IMR-90 (cell line): ENCODE data around the gene STARD7. TPM values are rescaled to one million over a fixed set of nuclear protein-coding genes. Genes with fewer than 3 reads are reported as not detected.
A peak's percentile ranks its signal among the peaks of the same experiment; 100 is the strongest.

ENCODE experiments used
- ATAC-seq: fragments of 200-7000 bp; cut with Tn5 transposase; 2 replicates; pipeline ENCODE4 v1.9.1; 2020; ENCODE audit warnings: low read depth, mild to moderate bottlenecking, moderate library complexity
- BruUV-seq: library from RNA; stranded (reverse); fragments of 400-500 nt; replicated peaks from 2 replicates; lab custom pipeline; 2021; lab: Mats Ljungman, UMichigan
- CTCF ChIA-PET: fragments of 300-600 bp; formaldehyde crosslinking; extraction: SDS; loops from one replicate; lab custom pipeline; 2021; ENCODE audit warnings: antibody characterized with exemption; lab: Yijun Ruan, JAX
- POLR2A ChIA-PET: fragments of 300-600 bp; sonication (Branson Sonifier 250); formaldehyde crosslinking; loops from one replicate; lab custom pipeline; 2022; ENCODE audit warnings: antibody characterized with exemption; ENCODE audit not compliant: unreplicated experiment; lab: Charles Lee
- DNase-seq: peaks from one replicate; pipeline ENCODE4 v3.0.0; 2013
- H2AFZ ChIP-seq: replicated peaks from 2 replicates; pipeline ENCODE3; 2013; ENCODE audit warnings: low read length, mild to moderate bottlenecking; ENCODE audit not compliant: poor library complexity
- H2AK5ac ChIP-seq: 2 replicates; pipeline ENCODE4 v1.6.1; 2013; ENCODE audit warnings: low read depth, low read length, inconsistent platforms
- H2AK9ac ChIP-seq: replicated peaks from 2 replicates; pipeline ENCODE3; 2013; ENCODE audit warnings: mild to moderate bottlenecking, low read depth, low read length, moderate library complexity; ENCODE audit not compliant: poor library complexity
- H2BK120ac ChIP-seq: 2 replicates; pipeline ENCODE4 v1.6.1; 2013; ENCODE audit warnings: low read depth, low read length, inconsistent platforms
- H2BK15ac ChIP-seq: 3 replicates; pipeline ENCODE4 v1.6.1; 2013; ENCODE audit warnings: low read depth, low read length, inconsistent platforms
- H2BK20ac ChIP-seq: 2 replicates; pipeline ENCODE4 v1.6.1; 2013; ENCODE audit warnings: low read depth, mild to moderate bottlenecking, inconsistent platforms, low read length, moderate library complexity
- H2BK5ac ChIP-seq: 2 replicates; pipeline ENCODE4 v1.6.1; 2013; ENCODE audit warnings: mild to moderate bottlenecking, low read depth, low read length, inconsistent platforms; ENCODE audit not compliant: poor library complexity, severe bottlenecking
- H3K14ac ChIP-seq: replicated peaks from 2 replicates; pipeline ENCODE4 v1.6.1; 2013; ENCODE audit warnings: low read depth, low read length, inconsistent platforms
- H3K18ac ChIP-seq: 2 replicates; pipeline ENCODE4 v1.6.1; 2013; ENCODE audit warnings: low read depth, low read length, control low read depth
- H3K23ac ChIP-seq: 2 replicates; pipeline ENCODE4 v1.6.1; 2013; ENCODE audit warnings: low read depth, low read length, inconsistent platforms
- H3K27ac ChIP-seq: 2 replicates; pipeline ENCODE4 v1.5.1; 2013; ENCODE audit warnings: mild to moderate bottlenecking, control low read depth, low read length; ENCODE audit not compliant: insufficient read depth
- H3K27me3 ChIP-seq: 2 replicates; pipeline ENCODE4 v1.6.1; 2013; ENCODE audit warnings: low read length; ENCODE audit not compliant: control insufficient read depth, insufficient read depth
- H3K36me3 ChIP-seq: 2 replicates; pipeline ENCODE4 v1.6.1; 2013; ENCODE audit warnings: low read length, mixed read lengths; ENCODE audit not compliant: control insufficient read depth, insufficient read depth
- H3K4ac ChIP-seq: 2 replicates; pipeline ENCODE4 v1.6.1; 2013; ENCODE audit warnings: low read depth, low read length, inconsistent platforms
- H3K4me1 ChIP-seq: 2 replicates; pipeline ENCODE4 v1.6.1; 2013; ENCODE audit warnings: low read length, mixed read lengths; ENCODE audit not compliant: control insufficient read depth, insufficient read depth
- H3K4me2 ChIP-seq: 2 replicates; pipeline ENCODE4 v1.6.1; 2013; ENCODE audit warnings: low read depth, mild to moderate bottlenecking, control low read depth, low read length, moderate library complexity
- H3K4me3 ChIP-seq: 2 replicates; pipeline ENCODE4 v1.5.1; 2013; ENCODE audit warnings: low read depth, mild to moderate bottlenecking, control low read depth, low read length, moderate library complexity; ENCODE audit not compliant: insufficient read depth
- H3K56ac ChIP-seq: 2 replicates; pipeline ENCODE4 v1.6.1; 2013; ENCODE audit warnings: low read length, inconsistent platforms; ENCODE audit not compliant: insufficient read depth; ENCODE audit errors: extremely low read depth
- H3K79me1 ChIP-seq, 2 experiments: 2 replicates each; pipeline ENCODE4 v1.6.1; 2013; ENCODE audit warnings: low read length in 2 of 2, inconsistent platforms in 1 of 2, low read depth in 1 of 2
- H3K9ac ChIP-seq: 2 replicates; pipeline ENCODE4 v1.6.1; 2013; ENCODE audit warnings: low read depth, low read length, control low read depth
- H3K9me1 ChIP-seq: 2 replicates; pipeline ENCODE4 v1.6.1; 2013; ENCODE audit warnings: low read length, inconsistent platforms; ENCODE audit not compliant: insufficient read depth
- H3K9me3 ChIP-seq: 2 replicates; pipeline ENCODE4 v1.6.1; 2013; ENCODE audit warnings: low read length; ENCODE audit not compliant: control insufficient read depth, insufficient read depth
- H4K20me1 ChIP-seq: 2 replicates; pipeline ENCODE4 v1.6.1; 2013; ENCODE audit warnings: low read length, inconsistent platforms; ENCODE audit not compliant: insufficient read depth
- H4K5ac ChIP-seq: 2 replicates; pipeline ENCODE4 v1.6.1; 2013; ENCODE audit warnings: mild to moderate bottlenecking, low read depth, low read length, control low read depth
- H4K8ac ChIP-seq, 2 experiments: 2 replicates each; pipeline ENCODE4 v1.6.1; 2013; ENCODE audit warnings: low read depth in 2 of 2, low read length in 2 of 2, control low read depth in 1 of 2, inconsistent platforms in 1 of 2
- H4K91ac ChIP-seq: 2 replicates; pipeline ENCODE4 v1.6.1; 2013; ENCODE audit warnings: low read depth, low read length, inconsistent platforms; ENCODE audit not compliant: insufficient read depth
- BHLHE40 ChIP-seq: fragments of 150-350 bp; IDR thresholded peaks from 2 replicates; pipeline ENCODE4 v1.6.1; 2016; ENCODE audit warnings: mild to moderate bottlenecking, low read depth, low read length
- CEBPB ChIP-seq: IDR thresholded peaks from 2 replicates; pipeline ENCODE4 v1.6.1; 2012; ENCODE audit warnings: low read depth, low read length, improper control_type of control experiment
- FOS ChIP-seq: fragments of 150-350 bp; IDR thresholded peaks from 2 replicates; pipeline ENCODE4 v1.6.1; 2016; ENCODE audit warnings: low read depth, low read length
- MAFK ChIP-seq: IDR thresholded peaks from 2 replicates; pipeline ENCODE4 v1.6.1; 2012; ENCODE audit warnings: low read depth, low read length, improper control_type of control experiment
- MAZ ChIP-seq: IDR thresholded peaks from 2 replicates; pipeline ENCODE4 v1.6.1; 2012; ENCODE audit warnings: low read depth, mild to moderate bottlenecking, low read length, improper control_type of control experiment, moderate library complexity, borderline replicate concordance
- MXI1 ChIP-seq: IDR thresholded peaks from 2 replicates; pipeline ENCODE4 v1.6.1; 2012; ENCODE audit warnings: low read depth, mild to moderate bottlenecking, low read length, moderate library complexity, borderline replicate concordance
- NFE2L2 ChIP-seq: fragments of 150-350 bp; IDR thresholded peaks from 2 replicates; pipeline ENCODE4 v1.6.1; 2016; ENCODE audit warnings: low read depth, mild to moderate bottlenecking, low read length
- POLR2A ChIP-seq: IDR thresholded peaks from 2 replicates; pipeline ENCODE4 v1.6.1; 2012; ENCODE audit warnings: mild to moderate bottlenecking, low read depth, low read length
- RAD21 ChIP-seq: IDR thresholded peaks from 2 replicates; pipeline ENCODE4 v1.6.1; 2012; ENCODE audit warnings: low read length, improper control_type of control experiment
- RCOR1 ChIP-seq: IDR thresholded peaks from 2 replicates; pipeline ENCODE4 v1.6.1; 2012; ENCODE audit warnings: mild to moderate bottlenecking, low read length, improper control_type of control experiment; ENCODE audit not compliant: insufficient replicate concordance
- RFX5 ChIP-seq: IDR thresholded peaks from 2 replicates; pipeline ENCODE4 v1.8.0; 2012; ENCODE audit warnings: low read depth, mild to moderate bottlenecking, low read length, moderate library complexity
- SMC3 ChIP-seq: fragments of 150-350 bp; IDR thresholded peaks from 2 replicates; pipeline ENCODE4 v1.6.1; 2016; ENCODE audit warnings: low read depth, mild to moderate bottlenecking, antibody characterized with exemption, low read length, moderate library complexity
- WGBS, 2 experiments: methylation state at CpG; one replicate each; pipeline versions ENCODE4 v1.1.5 to v1.1.7; 2013; ENCODE audit warnings: missing lambda C conversion rate in 2 of 2; ENCODE audit not compliant: insufficient read length in 1 of 2; ENCODE audit errors: extremely low coverage in 2 of 2; 5-methylcytosine and 5-hydroxymethylcytosine counted together
- dilution Hi-C: fragments of 300-500 bp; cut with HindIII; formaldehyde crosslinking; loops from one replicate; pipeline ENCODE4 v1.14.3; 2018; ENCODE audit warnings: low sequenced_read_pairs; ENCODE audit not compliant: unreplicated experiment
- in situ Hi-C: fragments of 300-500 bp; cut with MboI; formaldehyde crosslinking; loops from 3 replicates; pipeline ENCODE4 v1.14.3; 2019; ENCODE audit warnings: low sequenced_read_pairs, inconsistent platforms, mixed read lengths
- intact Hi-C: fragments of 100-400 bp; cut with micrococcal nuclease; formaldehyde crosslinking; loops from 2 replicates; pipeline ENCODE4 v1.10.0; 2022
- polyA plus RNA-seq, 3 experiments: library from polyadenylated mRNA; depleted of rRNA; stranded (reverse); fragments of >200 nt; gene quantifications; 2 replicates each; pipeline ENCODE4 v1.2.3, GENCODE V29; 2012; ENCODE audit warnings: low replicate concordance in 1 of 3
- total RNA-seq: library from RNA; depleted of rRNA; stranded (reverse); fragments of >200 nt; gene quantifications from 2 replicates; pipeline ENCODE4 v1.2.3, GENCODE V29; 2012
- TF ChIP-seq, protein P1 (sequence below): conservative IDR thresholded peaks from 2 replicates; pipeline ENCODE4 v1.5.1; 2012; ENCODE audit warnings: mild to moderate bottlenecking, low read depth, low read length, improper control_type of control experiment
- TF ChIP-seq, protein P2 (sequence below): fragments of 150-350 bp; IDR thresholded peaks from 2 replicates; pipeline ENCODE4 v1.6.1; 2017; ENCODE audit warnings: mild to moderate bottlenecking, antibody characterized with exemption, low read length, low read depth

The STARD7 gene
- total and polyA plus RNA-seq, 2 of the 4 experiments (the other 2 are of a cell fraction), result 61.7 to 138 TPM

DNA sequence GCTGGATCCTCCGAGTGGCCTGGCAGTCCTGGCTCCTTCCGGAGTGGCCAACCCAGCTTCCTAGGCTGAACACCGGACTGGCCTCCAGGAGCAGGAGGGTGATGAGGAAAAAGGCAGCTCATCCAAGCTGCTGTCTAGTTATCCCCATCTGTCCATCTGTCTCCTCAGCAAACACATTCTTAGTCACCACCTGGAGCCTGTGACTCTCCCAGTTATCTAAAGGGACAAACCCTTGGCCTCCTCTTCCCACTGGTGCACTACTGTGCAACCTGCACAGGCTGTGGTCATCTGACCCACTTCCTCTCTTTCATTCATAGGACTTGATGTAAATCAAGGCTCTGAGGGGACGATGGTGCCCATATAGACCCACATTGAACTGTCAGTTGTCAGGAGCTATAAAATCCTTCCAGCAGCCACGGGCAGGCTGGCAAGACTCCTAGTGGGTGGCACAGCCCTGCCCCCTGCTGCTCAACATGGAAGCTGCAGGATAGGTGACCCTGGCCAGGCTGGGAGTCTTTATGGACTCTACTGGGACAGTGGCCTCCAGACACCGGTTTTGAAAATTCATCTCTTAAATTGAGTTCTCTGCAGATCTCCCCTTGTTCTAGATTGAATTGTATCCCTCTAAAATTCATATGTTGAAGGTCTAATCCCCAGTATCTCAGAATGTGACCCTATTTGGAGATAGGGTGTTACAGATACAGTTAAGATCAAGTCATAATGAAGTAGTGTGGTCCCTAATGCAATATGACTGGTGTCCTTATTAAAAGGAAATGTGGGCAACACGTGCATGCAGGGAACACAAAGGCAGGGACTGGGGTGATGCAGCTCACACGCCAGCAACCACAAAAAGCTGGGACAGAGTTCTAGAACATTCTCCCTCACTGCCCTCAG lies 34.1 kb downstream of the STARD7 start:
- Histone ChIP-seq H3K36me3 (no peaks in the 10 kb centered on the region), H2BK5ac (no peak overlapping the region), H3K9me1 (0 out of 2 replicates have a peak, but pooled peaks cover 3% of the 10 kb centered on the region), H3K9me3 (no peaks in the 10 kb centered on the region), H3K4me2 (no peak overlapping the region), H4K20me1 (no peaks in the 10 kb centered on the region), H2BK20ac (no peak overlapping the region), H2AFZ (peak overlapping the region; percentile 73), H3K56ac (no peak overlapping the region), H4K8ac (no peak overlapping the region), H3K4ac (no peak overlapping the region), H4K5ac (no peak overlapping the region), H2AK5ac (no peak overlapping the region), H2BK120ac (no peak overlapping the region), H3K27ac (no peak overlapping the region), H3K4me1 (peaks cover 2% of the 10 kb centered on the region; the same call in 1 of the 2 replicates), H2BK15ac (no peak overlapping the region), H3K14ac (no peak overlapping the region), H3K23ac (no peak overlapping the region), H3K27me3 (no peaks in the 10 kb centered on the region), H3K79me1 (no peaks in the 10 kb centered on the region), H3K9ac (no peak overlapping the region), H3K18ac (no peak overlapping the region), H3K4me3 (no peak overlapping the region), H2AK9ac (no peak overlapping the region), H4K91ac (no peak overlapping the region)
- in situ Hi-C loops, result no loop called here
- WGBS, 2 experiments, result 0% methylated on average over 1 of the region's 8 CpGs; no CpG with 5 or more reads in 1 of the 2 experiments
- BruUV-seq, result no TSS peak
- intact Hi-C loops, result loop anchor here (1.0 kb wide), 3 partner anchors 34 to 182 kb away; partner anchors contain the start of genes ASTL and STARD7
- dilution Hi-C loops, result no loop called here
- CTCF ChIA-PET, result interaction anchor here (0.6 to 1.5 kb wide), 19 partner anchors 10 to 182 kb away, joined by 3 to 7 read pairs (median 4); partner anchors contain the start of gene ASTL
- POLR2A ChIA-PET, result no interaction called here
- ATAC-seq, result peak; percentile 91
- DNase-seq, result peak; percentile 51
- TF ChIP-seq CEBPB (no peak), FOS (no peak), RCOR1 (no peak), MAZ (no peak), MAFK (no peak), RAD21 (peak; percentile 86), BHLHE40 (no peak), POLR2A (no peak), MXI1 (no peak), SMC3 (peak; percentile 90), NFE2L2 (no peak), RFX5 (no peak)
- TF ChIP-seq, protein P1, sequence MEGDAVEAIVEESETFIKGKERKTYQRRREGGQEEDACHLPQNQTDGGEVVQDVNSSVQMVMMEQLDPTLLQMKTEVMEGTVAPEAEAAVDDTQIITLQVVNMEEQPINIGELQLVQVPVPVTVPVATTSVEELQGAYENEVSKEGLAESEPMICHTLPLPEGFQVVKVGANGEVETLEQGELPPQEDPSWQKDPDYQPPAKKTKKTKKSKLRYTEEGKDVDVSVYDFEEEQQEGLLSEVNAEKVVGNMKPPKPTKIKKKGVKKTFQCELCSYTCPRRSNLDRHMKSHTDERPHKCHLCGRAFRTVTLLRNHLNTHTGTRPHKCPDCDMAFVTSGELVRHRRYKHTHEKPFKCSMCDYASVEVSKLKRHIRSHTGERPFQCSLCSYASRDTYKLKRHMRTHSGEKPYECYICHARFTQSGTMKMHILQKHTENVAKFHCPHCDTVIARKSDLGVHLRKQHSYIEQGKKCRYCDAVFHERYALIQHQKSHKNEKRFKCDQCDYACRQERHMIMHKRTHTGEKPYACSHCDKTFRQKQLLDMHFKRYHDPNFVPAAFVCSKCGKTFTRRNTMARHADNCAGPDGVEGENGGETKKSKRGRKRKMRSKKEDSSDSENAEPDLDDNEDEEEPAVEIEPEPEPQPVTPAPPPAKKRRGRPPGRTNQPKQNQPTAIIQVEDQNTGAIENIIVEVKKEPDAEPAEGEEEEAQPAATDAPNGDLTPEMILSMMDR, result peak; percentile 92
- TF ChIP-seq, protein P2, sequence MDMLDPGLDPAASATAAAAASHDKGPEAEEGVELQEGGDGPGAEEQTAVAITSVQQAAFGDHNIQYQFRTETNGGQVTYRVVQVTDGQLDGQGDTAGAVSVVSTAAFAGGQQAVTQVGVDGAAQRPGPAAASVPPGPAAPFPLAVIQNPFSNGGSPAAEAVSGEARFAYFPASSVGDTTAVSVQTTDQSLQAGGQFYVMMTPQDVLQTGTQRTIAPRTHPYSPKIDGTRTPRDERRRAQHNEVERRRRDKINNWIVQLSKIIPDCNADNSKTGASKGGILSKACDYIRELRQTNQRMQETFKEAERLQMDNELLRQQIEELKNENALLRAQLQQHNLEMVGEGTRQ, result no peak
